HCT116 (cell line): ENCODE results near the gene TMED7. TPM values are rescaled to one million over a fixed set of nuclear protein-coding genes. Genes with fewer than 3 reads are reported as not detected.

Experiments used
- ATAC-seq: fragments of 200-7000 bp; cut with Tn5 transposase; 2 replicates; pipeline ENCODE4 v1.9.1; 2020; ENCODE audit warnings: mild to moderate bottlenecking, moderate library complexity
- BruUV-seq: library from RNA; stranded (reverse); fragments of 400-500 nt; replicated peaks from 2 replicates; lab custom pipeline; 2021; lab: Mats Ljungman, UMichigan
- CTCF ChIA-PET: fragments of 300-600 bp; sonication (Branson Sonifier 250); formaldehyde crosslinking; loops from one replicate; lab custom pipeline; 2021; ENCODE audit warnings: antibody characterized with exemption; lab: Charles Lee
- POLR2A ChIA-PET: fragments of 300-600, 350-600 bp; sonication (Branson Sonifier 250); formaldehyde crosslinking; loops from one replicate; lab custom pipeline; 2021; ENCODE audit warnings: antibody characterized with exemption; lab: Charles Lee
- RAD21 ChIA-PET, 2 experiments: fragments of 300-600 bp; sonication (Branson Sonifier 250); formaldehyde crosslinking; loops; one replicate each; lab custom pipeline; 2023; ENCODE audit warnings: low total read pairs in 2 of 2; ENCODE audit not compliant: uncharacterized antibody in 2 of 2, unreplicated experiment in 2 of 2, low non-redundant PET in 1 of 2; lab: Charles Lee
- DNase-seq: peaks from one replicate; pipeline ENCODE4 v3.0.0-alpha.2; 2010; ENCODE audit warnings: low read depth, low spot score
- H2AFZ ChIP-seq: fragments of 200-600 bp; shearing (Covaris generic), sonication (generic); 2 replicates; pipeline ENCODE4 v1.6.1; 2017; ENCODE audit warnings: low read depth, mixed run types, mixed read lengths, antibody characterized with exemption, low read length; ENCODE audit not compliant: poor library complexity, severe bottlenecking
- H3K27ac ChIP-seq: 2 replicates; pipeline ENCODE4 v1.5.1; 2012; ENCODE audit warnings: low read depth, low read length
- H3K27me3 ChIP-seq: fragments of 200-600 bp; sonication (generic); 2 replicates; pipeline ENCODE4 v1.6.1; 2016; ENCODE audit warnings: mixed run types, low read length, mixed read lengths; ENCODE audit not compliant: insufficient read depth
- H3K36me3 ChIP-seq, 2 experiments: fragments of 200-500 bp in 1 of 2; fragments of 200-600 bp in 1 of 2; sonication (Bioruptor generic) in 1 of 2; sonication (generic) in 1 of 2; 2 replicates each; pipeline versions ENCODE4 v1.5.1 to v1.6.1; 2014 to 2016; ENCODE audit warnings: low read length in 2 of 2, inconsistent platforms in 1 of 2, mixed read lengths in 1 of 2, mixed run types in 1 of 2; ENCODE audit not compliant: insufficient read depth in 2 of 2, control insufficient read depth in 1 of 2
- H3K4me1 ChIP-seq, 2 experiments: fragments of 200-600 bp in 1 of 2; sonication (generic) in 1 of 2; 2 replicates each; pipeline versions ENCODE4 v1.5.1 to v1.6.1; 2012 to 2017; ENCODE audit warnings: low read length in 2 of 2, inconsistent platforms in 1 of 2, mild to moderate bottlenecking in 1 of 2, mixed read lengths in 1 of 2, mixed run types in 1 of 2, moderate library complexity in 1 of 2; ENCODE audit not compliant: insufficient read depth in 2 of 2, control insufficient read depth in 1 of 2
- H3K4me2 ChIP-seq: fragments of 200-600 bp; sonication (generic); 2 replicates; pipeline ENCODE4 v1.6.1; 2017; ENCODE audit warnings: mixed run types, low read length, mixed read lengths
- H3K4me3 ChIP-seq, 2 experiments: fragments of 200-600 bp in 1 of 2; sonication (generic) in 1 of 2; replicated peaks in 1 of 2; 2 replicates each; pipeline ENCODE4 v1.5.1; 2011 to 2016; ENCODE audit warnings: low read length in 2 of 2, control low read depth in 1 of 2, low read depth in 1 of 2, mild to moderate bottlenecking in 1 of 2, mixed read lengths in 1 of 2, mixed run types in 1 of 2
- H3K79me2 ChIP-seq: fragments of 200-600 bp; sonication (generic); 2 replicates; pipeline ENCODE4 v1.6.1; 2017; ENCODE audit warnings: mild to moderate bottlenecking, mixed run types, low read length, moderate library complexity, mixed read lengths; ENCODE audit not compliant: insufficient read depth
- H3K9ac ChIP-seq: fragments of 200-600 bp; sonication (generic); 2 replicates; pipeline ENCODE4 v1.6.1; 2016; ENCODE audit warnings: low read length, mixed read lengths
- H3K9me2 ChIP-seq: fragments of 200-600 bp; sonication (generic), shearing (Covaris generic); 2 replicates; pipeline ENCODE4 v1.6.1; 2017; ENCODE audit warnings: mixed run types, mild to moderate bottlenecking, moderate library complexity; ENCODE audit not compliant: insufficient read depth
- H3K9me3 ChIP-seq, 2 experiments: fragments of 200-500 bp in 1 of 2; fragments of 200-600 bp in 1 of 2; sonication (Bioruptor generic) in 1 of 2; sonication (generic) in 1 of 2; 2 replicates each; pipeline ENCODE4 v1.6.1; 2014 to 2017; ENCODE audit warnings: low read length in 2 of 2, mixed read lengths in 2 of 2, inconsistent platforms in 1 of 2, low read depth in 1 of 2, mild to moderate bottlenecking in 1 of 2, mixed run types in 1 of 2, moderate library complexity in 1 of 2; ENCODE audit not compliant: control insufficient read depth in 1 of 2, insufficient read depth in 1 of 2
- H4K20me1 ChIP-seq: fragments of 200-600 bp; sonication (generic), shearing (Covaris generic); 2 replicates; pipeline ENCODE4 v1.6.1; 2017; ENCODE audit warnings: mixed run types, mild to moderate bottlenecking, moderate library complexity; ENCODE audit not compliant: insufficient read depth
- ATF3 ChIP-seq: IDR thresholded peaks from 2 replicates; pipeline ENCODE4 v1.6.1; 2012
- CBX3 ChIP-seq: IDR thresholded peaks from 2 replicates; pipeline ENCODE4 v1.6.1; 2012; ENCODE audit warnings: low read depth
- CTCF ChIP-seq, 3 experiments: fragments of 200-600 bp in 1 of 3; sonication (generic) in 1 of 3; IDR thresholded peaks in 2 of 3; conservative IDR thresholded peaks in 1 of 3; 2 replicates each; pipeline ENCODE4 v1.5.1; 2012 to 2017; ENCODE audit warnings: low read depth in 2 of 3, low read length in 2 of 3, antibody characterized with exemption in 1 of 3, borderline replicate concordance in 1 of 3, control low read depth in 1 of 3, mild to moderate bottlenecking in 1 of 3, mixed read lengths in 1 of 3, mixed run types in 1 of 3, moderate library complexity in 1 of 3; ENCODE audit not compliant: insufficient read depth in 1 of 3
- EZH2phosphoT487 ChIP-seq: fragments of 200-600 bp; IDR thresholded peaks from 2 replicates; pipeline ENCODE4 v1.6.1; 2018; ENCODE audit warnings: antibody characterized with exemption, borderline replicate concordance
- FOSL1 ChIP-seq: IDR thresholded peaks from 2 replicates; pipeline ENCODE4 v1.6.1; 2012; ENCODE audit warnings: low read depth
- JUND ChIP-seq: IDR thresholded peaks from 2 replicates; pipeline ENCODE4 v1.6.1; 2012
- MAX ChIP-seq: IDR thresholded peaks from 2 replicates; pipeline ENCODE4 v1.6.1; 2012
- POLR2A ChIP-seq: IDR thresholded peaks from 2 replicates; pipeline ENCODE4 v1.7.0; 2011; ENCODE audit warnings: borderline replicate concordance; ENCODE audit not compliant: insufficient read depth, insufficient read length; ENCODE audit errors: extremely low read depth
- POLR2AphosphoS5 ChIP-seq: IDR thresholded peaks from 2 replicates; pipeline ENCODE4 v1.6.1; 2011; ENCODE audit warnings: mild to moderate bottlenecking, low read depth, low read length, moderate library complexity
- RAD21 ChIP-seq: IDR thresholded peaks from 2 replicates; pipeline ENCODE4 v1.6.1; 2012; ENCODE audit warnings: low read depth, mild to moderate bottlenecking
- SIN3A ChIP-seq: IDR thresholded peaks from 2 replicates; pipeline ENCODE4 v1.6.1; 2012; ENCODE audit warnings: low read depth
- SRF ChIP-seq: IDR thresholded peaks from 2 replicates; pipeline ENCODE4 v1.6.1; 2012; ENCODE audit warnings: low read depth
- TCF7L2 ChIP-seq: IDR thresholded peaks from 2 replicates; pipeline ENCODE4 v1.7.0; 2011; ENCODE audit warnings: borderline replicate concordance, inconsistent platforms; ENCODE audit not compliant: insufficient read depth, insufficient read length; ENCODE audit errors: extremely low read depth
- YY1 ChIP-seq: IDR thresholded peaks from 2 replicates; pipeline ENCODE4 v1.6.1; 2011; ENCODE audit warnings: low read length, low read depth, moderate library complexity, mild to moderate bottlenecking; ENCODE audit not compliant: insufficient replicate concordance; ENCODE audit errors: extremely low read depth
- ZBTB33 ChIP-seq: IDR thresholded peaks from 2 replicates; pipeline ENCODE4 v1.6.1; 2011; ENCODE audit warnings: mild to moderate bottlenecking, low read length, moderate library complexity; ENCODE audit not compliant: insufficient replicate concordance; ENCODE audit errors: extremely low read depth
- ZFX ChIP-seq: fragments of 450-650 bp; IDR thresholded peaks from 2 replicates; pipeline ENCODE4 v1.6.1; 2017
- ZNF274 ChIP-seq: fragments of 200-500 bp; sonication (Bioruptor generic); IDR thresholded peaks from 2 replicates; pipeline ENCODE4 v1.6.1; 2014; ENCODE audit warnings: mild to moderate bottlenecking, low read depth, low read length, inconsistent platforms
- intact Hi-C: fragments of 100-400 bp; cut with micrococcal nuclease; formaldehyde crosslinking; loops from 2 replicates; pipeline ENCODE4 v1.10.0; 2022
- total RNA-seq: library from RNA; stranded (reverse); gene quantifications from one replicate; pipeline ENCODE4 v1.2.1, GENCODE V29; 2021; ENCODE audit not compliant: unreplicated experiment

Gene TMED7
- total RNA-seq, 1 experiment from 2014 or later: 167 TPM

GRCh38 chr5:115636008-115636407 lies 10.2 kb upstream of the TMED7 start:
- Histone ChIP-seq H4K20me1 (no peaks in the 10 kb centered on the region), H3K4me2 (no peak overlapping the region), H3K9me3 (no peaks in the 10 kb centered on the region), H3K4me3 (no peak overlapping the region), H2AFZ (peak overlapping the region; percentile 1), H3K36me3 (no peaks in the 10 kb centered on the region), H3K9me2 (no peaks in the 10 kb centered on the region), H3K9ac (no peak overlapping the region), H3K27me3 (no peaks in the 10 kb centered on the region), H3K4me1 (peaks cover 4 to 34% of the 10 kb centered on the region in 2 experiments; a peak in 3 of 4 replicates), H3K27ac (no peak overlapping the region), H3K79me2 (no peaks in the 10 kb centered on the region)
- ATAC-seq (no peak), DNase-seq (no peak)
- intact Hi-C loops: no loop called here
- RAD21 ChIA-PET: no interaction called here
- BruUV-seq: no TSS peak
- POLR2A ChIA-PET: no interaction called here
- TF ChIP-seq SRF: no peak
- no peak for TF ChIP-seq CBX3
- TF ChIP-seq POLR2AphosphoS5: no peak
- no peak for TF ChIP-seq CTCF (IDR thresholded peaks at IDR 0.05 in 2 of 3, conservative IDR thresholded peaks at IDR 0.05 in 1 of 3; ENCODE audit: borderline replicate concordance in 1 of 3, insufficient read depth in 1 of 3, low read depth in 2 of 3, low read length in 2 of 3)
- no peak for TF ChIP-seq ZNF274
- no peak for TF ChIP-seq POLR2A
- no peak for TF ChIP-seq FOSL1
- TF ChIP-seq TCF7L2: no peak
- no peak for TF ChIP-seq YY1
- TF ChIP-seq ZBTB33: no peak
- no peak for TF ChIP-seq SIN3A
- no peak for TF ChIP-seq MAX
- TF ChIP-seq EZH2phosphoT487: no peak
- no peak for TF ChIP-seq RAD21
- no peak for TF ChIP-seq JUND
- TF ChIP-seq ATF3: no peak
- no peak for TF ChIP-seq ZFX
- CTCF ChIA-PET: interaction anchor here (1.1 to 2.2 kb wide), 2 partner anchors 8 to 432 kb away, joined by 3 to 13 read pairs; no protein-coding TSS in a partner anchor
